NCI-H1417 (cell line): ENCODE measurements around the gene MGAT5.

Experiments
- DNase-seq, 3 experiments: peaks; one replicate each; lab custom pipeline; 2025; lab: John Stamatoyannopoulos, UW

MGAT5 gene

DNA sequence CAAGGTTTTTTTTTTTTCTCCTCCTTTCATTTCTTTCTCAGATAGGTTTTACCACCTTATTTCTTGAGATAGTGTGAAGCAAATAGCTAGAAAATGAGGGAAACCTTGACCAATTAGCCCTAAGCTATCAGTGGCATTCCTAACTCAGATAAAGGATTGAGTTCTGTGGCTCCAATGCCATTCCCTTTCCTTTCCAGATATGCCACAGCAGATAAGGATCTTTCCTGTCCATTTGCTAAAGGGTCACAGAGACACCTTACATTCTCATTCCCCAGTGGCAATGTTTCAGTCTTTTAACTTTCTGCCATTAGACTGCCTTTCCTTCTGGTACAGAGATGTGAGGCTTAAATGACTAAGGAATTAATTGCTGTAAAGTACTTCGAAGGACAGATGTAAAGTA is 81.7 kb downstream of the MGAT5 start:
- DNase-seq = no peak

DNA sequence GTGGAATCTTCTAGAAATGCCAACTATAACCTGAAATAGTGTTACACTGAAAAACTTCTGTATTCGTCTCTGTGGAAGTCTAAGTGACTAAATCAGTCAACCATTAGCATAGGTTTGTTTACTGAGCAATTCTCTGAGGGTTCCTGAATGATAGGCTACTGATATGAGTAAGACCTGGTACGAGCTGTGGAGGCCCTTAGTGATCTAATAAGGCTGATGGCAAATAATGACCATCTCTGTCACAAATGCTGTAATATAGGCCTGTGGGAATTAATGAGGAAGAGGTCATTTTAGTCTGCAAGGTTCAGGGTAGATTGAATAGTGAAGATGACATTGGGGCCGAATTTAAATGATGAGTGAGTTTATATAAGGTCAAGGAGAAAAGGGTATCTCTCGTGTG is 82.5 kb downstream of the MGAT5 start:
- peak in 1 of 3 experiments; percentile 22 for DNase-seq

GRCh38 chr2:134336921-134337320 is 83.0 kb downstream of the MGAT5 start:
- no peak for DNase-seq

GRCh38 chr2:134337631-134338030 is 83.8 kb downstream of the MGAT5 start:
- no peak for DNase-seq

- no peak for DNase-seq
Measured at GRCh38 chr2:134338208-134338607, 84.3 kb downstream of the MGAT5 start.

GRCh38 chr2:134341476-134341875 is 87.6 kb downstream of the MGAT5 start:
- DNase-seq = no peak

DNA sequence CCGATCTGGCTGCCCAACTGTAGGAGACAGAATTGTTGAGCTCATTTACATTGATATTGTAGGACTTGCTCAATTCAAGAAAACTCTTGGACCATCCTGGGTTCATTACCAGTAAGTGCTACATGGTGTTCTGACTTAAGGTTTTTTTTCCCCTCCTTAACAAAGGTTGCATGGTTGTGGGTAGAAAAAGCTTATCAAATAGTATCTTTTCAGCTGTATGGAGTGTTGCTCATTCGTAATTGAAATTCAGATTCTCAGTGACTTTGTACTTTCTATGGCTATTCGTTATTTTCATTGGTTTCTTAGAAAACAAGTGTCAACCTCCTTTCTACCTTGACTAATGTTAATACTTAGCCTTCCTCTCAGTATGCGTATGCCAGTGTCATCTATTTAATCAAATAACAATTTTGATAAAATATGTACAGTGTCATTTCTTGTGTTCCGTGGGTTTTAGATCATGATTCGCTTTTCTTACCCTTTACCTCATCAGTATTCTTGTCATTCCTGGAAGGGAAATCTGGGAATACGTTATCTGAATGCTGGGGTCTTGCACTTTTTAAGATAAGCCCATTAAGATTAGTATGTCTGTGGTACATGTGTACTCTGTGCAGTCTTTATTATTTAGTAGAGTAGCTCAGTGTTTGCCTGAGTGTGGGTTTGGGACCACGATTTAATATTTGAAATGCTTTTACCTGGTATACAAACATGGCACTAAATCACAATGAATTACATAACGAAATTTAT is 91.3 kb downstream of the MGAT5 start:
- DNase-seq = no peak

DNA sequence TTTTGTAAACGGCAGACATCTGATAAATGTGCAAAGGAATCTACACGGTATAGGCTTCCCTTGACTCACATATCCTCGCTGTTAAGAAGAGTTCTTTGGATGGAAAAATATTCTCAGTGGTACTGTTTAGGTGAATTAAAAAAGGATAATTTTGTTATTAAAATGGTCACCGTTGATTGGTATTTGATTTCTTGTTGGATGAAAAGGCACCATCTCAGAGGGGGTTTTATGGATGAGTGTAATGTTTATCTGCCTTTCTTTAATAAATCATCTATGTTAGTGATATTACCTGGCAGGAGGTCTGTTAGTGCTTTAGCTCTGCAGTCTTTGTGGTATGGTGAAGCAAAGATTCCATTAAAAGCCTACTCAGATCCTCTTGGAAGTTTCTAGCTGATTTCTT is 92.3 kb downstream of the MGAT5 start:
- no peak for DNase-seq

DNA sequence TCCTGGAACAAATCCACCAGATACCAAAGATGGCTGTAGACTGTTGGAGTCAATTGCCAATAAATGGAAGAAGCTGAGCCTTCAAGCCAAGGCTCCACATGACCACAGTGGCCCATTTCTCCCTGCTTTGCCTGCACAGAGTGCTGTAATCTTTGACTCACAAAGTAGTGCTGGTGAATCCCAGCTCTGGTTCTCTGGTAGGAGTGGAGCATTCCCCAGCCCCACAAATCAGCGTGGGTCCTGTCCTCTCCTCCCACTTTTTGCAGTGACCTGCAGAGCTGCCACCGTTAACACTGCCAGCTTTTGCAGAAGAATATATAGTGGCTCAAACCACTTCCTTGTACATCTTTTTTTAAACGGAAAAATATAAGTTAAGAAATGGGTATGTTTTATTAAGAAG is 93.9 kb downstream of the MGAT5 start:
- DNase-seq = no peak

GRCh38 chr2:134348239-134348638 is 94.4 kb downstream of the MGAT5 start:
- no peak for DNase-seq

- DNase-seq = no peak
Measured at GRCh38 chr2:134348760-134349159, 94.9 kb downstream of the MGAT5 start.

GRCh38 chr2:134351016-134351415 is 97.1 kb downstream of the MGAT5 start:
- DNase-seq = no peak

DNA sequence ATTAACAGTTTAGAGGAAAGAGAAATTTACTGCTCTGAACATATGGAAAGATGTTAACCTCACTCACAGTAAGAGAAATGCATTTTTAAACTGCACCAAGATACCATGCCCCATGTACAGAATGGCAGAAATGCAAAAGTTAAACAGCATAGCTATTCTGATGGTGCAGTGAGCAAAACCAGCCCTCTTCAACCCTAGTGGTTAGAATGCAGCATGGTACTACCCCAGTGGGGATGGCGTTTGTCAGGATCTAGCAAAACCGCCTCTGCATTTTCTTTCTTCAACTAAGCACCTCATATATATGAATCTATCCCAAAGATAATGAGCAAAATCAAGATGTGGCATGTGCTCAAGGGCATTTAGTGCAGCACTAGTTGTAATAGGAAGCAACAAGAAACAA is 98.0 kb downstream of the MGAT5 start:
- no peak for DNase-seq

- no peak for DNase-seq
Measured at GRCh38 chr2:134352844-134353243, 99.0 kb downstream of the MGAT5 start.

GRCh38 chr2:134354611-134355010 is 100.7 kb downstream of the MGAT5 start:
- DNase-seq = no peak

- no peak for DNase-seq
Measured at GRCh38 chr2:134357814-134358213, 103.9 kb downstream of the MGAT5 start.

GRCh38 chr2:134359367-134360081 is 105.7 kb downstream of the MGAT5 start:
- DNase-seq = peak in 2 of 3 experiments; percentile 47 to 56

DNA sequence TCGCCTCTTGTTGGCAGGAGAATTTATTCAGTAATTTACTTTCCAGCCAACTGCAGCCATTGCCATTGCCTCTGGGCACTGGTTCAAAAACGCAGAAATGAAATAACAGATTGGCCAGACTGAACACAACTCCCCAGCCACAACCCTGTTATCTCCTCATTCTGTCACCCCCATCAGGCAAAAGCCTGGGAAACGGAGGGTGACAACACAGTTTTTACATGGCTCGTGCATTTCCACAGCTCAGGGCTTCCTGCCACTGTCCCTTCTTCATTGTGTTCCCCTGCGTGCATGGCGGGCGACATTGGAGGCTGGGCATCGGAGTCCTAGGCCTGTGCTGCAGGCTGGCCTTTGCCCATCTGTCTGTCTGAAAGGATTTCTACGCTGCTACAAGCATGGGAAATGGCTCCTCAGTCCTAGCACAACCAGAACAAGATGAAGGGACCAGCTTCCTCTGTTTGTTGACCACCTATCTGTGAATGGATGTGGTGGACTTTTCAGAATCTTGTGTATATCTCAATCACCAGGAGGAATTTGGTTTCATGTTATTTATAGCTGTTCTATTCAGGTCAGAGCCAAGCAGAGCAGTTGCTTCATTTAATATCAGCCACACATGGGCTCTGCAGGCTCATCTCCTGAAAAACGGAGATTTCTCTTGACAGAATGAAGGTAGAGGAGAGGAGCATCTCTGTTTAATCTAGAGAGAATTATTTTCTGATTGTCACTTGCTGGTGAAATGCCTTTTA is 107.0 kb downstream of the MGAT5 start:
- peak in 2 of 3 experiments; percentile 32 to 48 for DNase-seq

DNA sequence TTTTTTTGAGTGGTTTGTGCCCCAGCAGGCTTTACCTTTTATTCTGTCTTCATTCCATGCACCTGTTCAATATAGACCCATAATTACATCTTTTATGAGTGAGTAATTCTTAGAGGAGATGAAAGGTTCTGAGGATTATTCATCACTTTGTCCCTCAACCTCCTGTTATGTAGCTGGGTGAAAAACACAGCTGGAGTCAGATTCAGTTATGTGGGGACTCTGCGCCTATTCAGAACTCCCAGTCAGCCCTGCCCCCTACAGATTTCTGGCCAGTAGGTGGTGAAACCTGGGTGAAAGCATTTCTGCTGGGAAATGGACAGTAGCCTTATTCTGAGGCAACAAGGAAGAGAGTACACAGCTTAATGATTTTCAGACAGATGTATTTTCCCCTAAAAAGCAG is 107.8 kb downstream of the MGAT5 start:
- DNase-seq = peak in 2 of 3 experiments; percentile 77 to 92

DNA sequence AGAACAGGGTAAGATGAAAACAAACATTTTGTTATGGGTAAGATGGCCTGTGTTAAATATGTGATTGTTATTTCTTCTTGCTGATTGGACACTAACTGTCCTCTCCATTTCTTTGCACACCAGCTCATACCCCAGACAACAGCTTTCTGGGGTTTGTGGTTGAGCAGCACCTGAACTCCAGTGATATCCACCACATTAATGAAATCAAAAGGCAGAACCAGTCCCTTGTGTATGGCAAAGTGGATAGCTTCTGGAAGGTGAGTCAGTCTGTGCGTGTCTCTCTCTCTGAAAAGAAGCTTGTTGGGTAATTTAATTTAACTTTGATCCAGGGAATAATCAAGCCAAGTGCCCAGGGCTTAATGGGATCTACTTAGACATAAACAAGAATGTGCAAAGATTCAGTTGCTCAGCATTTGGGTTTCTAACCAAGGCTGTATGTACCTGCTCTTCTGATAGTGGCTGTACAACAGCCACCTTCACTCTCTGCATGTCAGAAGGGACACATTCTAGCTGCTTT is 108.3 kb downstream of the MGAT5 start:
- peak in 1 of 3 experiments; percentile 29 for DNase-seq

GRCh38 chr2:134362740-134363139 is 108.9 kb downstream of the MGAT5 start:
- no peak for DNase-seq

DNA sequence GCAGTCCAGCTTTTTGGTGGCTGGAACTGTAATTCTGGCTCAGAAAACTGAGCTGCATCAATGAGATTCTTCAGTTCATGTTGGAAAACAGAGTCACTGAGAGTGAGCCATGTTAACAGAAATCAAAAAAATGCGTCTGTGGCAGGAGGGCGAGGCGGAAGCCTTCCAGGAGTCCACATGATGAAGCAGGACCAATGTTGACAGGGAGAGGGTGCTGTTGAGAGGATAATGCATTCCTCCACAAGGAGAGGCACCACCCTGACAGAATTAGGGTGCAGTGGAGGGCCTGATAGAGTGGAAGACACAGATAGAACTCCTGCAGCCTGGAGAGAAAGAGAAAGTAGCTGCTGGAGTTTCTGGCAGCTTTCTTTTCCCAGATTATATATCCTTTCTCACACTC is 111.5 kb downstream of the MGAT5 start:
- DNase-seq = no peak

DNA sequence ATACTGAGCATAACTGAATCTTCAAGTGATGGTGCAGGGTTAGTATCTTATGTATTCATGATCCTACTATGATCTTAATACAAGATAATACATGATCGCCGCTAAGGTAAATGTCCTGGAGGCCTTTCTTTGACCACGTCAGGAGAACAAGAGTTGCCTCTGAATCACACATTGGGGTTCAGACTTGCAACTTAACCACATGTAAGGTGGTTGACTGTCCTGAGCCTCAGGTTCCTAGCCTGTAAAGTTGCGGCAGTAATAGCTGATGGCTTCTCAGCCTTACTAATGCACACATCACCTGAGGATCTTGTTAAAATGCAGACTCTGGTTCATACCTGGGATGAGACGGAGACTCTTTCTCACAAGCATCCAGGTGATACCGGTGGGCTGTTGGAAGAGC is 112.5 kb downstream of the MGAT5 start:
- no peak for DNase-seq
